GM19468 (cell line): Measurements from ENCODE around the gene FEV.
"Not testable (repeated sequence)": the region's sequence is repeated elsewhere in the genome, so short reads cannot be mapped to it uniquely, and the experiment has no call there.

Source experiments
- ATAC-seq: cut with Tn5 transposase; IDR thresholded peaks from one replicate; pipeline ENCODE4 v1.9.1; 2021; ENCODE audit warnings: mild to moderate bottlenecking, moderate library complexity, moderate number of reproducible peaks; ENCODE audit not compliant: unreplicated experiment; ENCODE audit errors: extremely low read depth

FEV gene

DNA sequence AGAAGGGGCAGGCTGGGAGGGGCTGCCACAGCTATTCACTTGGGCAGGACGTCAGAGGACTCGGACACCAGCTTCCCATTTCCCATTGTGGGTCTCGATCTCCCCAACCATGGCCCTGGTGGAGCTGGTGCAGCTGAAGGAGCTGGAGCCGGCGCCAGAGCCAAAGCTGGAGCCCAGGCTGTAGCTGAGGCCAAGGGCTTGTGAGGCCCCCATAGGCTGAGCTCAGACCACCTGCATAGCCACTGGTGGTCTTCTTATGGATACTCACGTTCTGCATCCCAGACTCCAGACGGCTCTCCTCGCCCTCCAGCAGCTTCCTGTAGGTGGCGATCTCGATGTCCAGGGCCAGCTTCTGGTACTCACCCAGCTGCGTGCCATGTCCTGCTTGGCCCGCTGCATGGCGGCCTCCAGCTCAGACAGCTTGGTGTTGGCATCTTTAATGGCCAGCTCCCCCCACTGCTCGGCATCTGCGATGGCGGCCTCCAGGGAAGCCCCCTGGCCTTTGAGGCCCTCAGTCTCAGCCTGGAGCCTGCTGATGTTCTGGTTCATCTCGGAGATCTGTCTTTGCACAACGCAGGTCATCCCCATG lies 31.5 kb downstream of the FEV start:
- no peak for ATAC-seq

DNA sequence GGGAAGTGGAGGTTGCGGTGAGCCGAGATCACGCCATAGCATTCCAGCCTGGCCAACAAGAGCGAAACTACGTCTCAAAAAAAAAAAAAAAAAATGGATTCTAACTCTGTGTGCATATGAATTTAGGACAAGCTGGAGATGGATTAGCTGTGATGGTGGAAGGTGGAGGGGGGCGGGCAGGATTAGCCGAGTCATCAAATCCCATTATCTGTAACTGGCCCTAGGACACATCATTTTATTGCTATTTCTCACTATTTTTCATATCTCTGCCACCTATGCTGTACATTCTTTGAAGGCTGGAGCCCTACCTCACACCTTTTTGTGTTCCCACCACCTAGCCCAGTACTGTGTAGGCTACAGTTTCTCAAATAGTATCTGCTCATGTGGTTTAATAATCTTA lies 32.8 kb downstream of the FEV start:
- ATAC-seq: no peak

DNA sequence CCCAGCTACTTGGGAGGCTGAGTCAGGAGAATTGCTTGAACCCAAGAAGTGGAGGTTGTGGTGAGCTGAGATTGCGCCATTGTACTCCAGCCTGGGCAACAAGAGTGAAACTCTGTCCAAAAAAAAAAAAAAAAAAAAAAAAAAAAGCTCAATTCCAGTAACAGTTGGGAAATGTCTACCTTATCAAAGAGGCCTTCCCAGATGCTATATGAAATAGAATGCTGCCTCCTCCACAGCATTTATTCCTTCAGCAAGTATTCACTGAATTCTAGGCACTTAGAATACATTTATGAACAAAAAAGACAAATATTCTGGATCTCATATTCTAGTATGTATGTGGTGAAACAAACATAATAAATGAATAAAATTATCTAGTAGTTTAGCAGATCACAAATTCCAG lies 38.4 kb downstream of the FEV start:
- no peak for ATAC-seq

DNA sequence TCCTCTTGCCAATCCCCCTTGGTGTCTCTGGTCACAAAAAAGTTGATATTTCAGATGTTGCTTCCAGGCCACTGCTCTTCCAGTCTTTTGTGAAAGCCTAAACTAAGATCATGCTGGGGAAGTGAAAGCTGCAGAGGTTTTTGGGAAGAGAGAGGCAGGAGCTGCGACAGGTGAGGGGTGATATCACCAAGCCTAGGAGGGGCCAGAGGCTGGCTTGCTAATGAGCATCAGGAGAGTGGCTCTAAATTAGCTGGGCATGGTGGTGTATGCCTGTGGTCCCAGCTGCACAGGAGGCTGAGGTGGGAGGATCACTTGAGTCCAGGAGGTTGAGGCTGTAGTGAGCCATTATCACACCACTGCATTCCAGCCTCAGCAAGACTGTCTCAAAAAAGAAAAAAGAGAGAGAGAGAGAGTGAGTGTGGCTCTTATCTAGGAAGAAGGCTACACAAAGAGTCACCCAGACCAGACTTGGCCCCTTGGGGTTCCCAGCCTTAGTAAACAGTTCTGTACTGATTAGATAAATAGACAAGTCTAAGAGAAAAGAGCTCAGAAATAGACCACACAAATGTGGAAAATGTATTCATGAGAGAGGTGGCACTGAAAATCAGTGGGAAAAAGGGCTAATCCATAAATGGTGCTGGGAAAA lies 40.1 kb downstream of the FEV start:
- ATAC-seq: no peak

DNA sequence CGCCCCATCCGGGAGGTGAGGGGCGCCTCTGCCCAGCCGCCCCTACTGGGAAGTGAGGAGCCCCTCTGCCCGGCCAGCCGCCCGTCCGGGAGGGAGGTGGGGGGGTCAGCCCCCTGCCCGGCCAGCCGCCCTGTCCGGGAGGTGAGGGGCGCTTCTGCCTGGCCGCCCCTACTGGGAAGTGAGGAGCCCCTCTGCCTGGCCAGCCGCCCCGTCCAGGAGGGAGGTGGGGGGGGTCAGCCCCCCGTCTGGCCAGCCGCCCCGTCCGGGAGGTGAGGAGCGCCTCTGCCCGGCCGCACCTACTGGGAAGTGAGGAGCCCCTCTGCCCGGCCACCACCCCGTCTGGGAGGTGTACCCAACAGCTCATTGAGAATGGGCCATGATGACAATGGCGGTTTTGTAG lies 53.2 kb downstream of the FEV start:
- not testable (repeated sequence) for ATAC-seq
